T47D (cell line): ENCODE results near the gene URI1.

Source experiments
- DNase-seq, 2 experiments: peaks; one replicate each; pipeline versions ENCODE4 v3.0.0 to v3.0.0-alpha.2; 2011 to 2012; ENCODE audit warnings: low read depth in 1 of 2, low spot score in 1 of 2
- JUND ChIP-seq: IDR thresholded peaks from 2 replicates; pipeline ENCODE4 v1.6.1; 2012; ENCODE audit warnings: low read depth
- in situ Hi-C: cut with HindIII; loops from 2 replicates; pipeline ENCODE4 v1.10.0; 2016; ENCODE audit warnings: low sequenced_read_pairs, low pct_unique_long_range_greater_than_20kb

The URI1 gene

GRCh38 chr19:30061223-30062064 is 119.4 kb downstream of the URI1 start:
- no peak for DNase-seq
- TF ChIP-seq JUND, result no peak
- in situ Hi-C loops, result no loop called here

GRCh38 chr19:30062065-30062906 is 120.2 kb downstream of the URI1 start:
- in situ Hi-C loops, result no loop called here
- TF ChIP-seq JUND, result no peak
- no peak for DNase-seq

- in situ Hi-C loops, result no loop called here
- no peak for TF ChIP-seq JUND
- DNase-seq, result no peak
Measured at GRCh38 chr19:30062907-30063649, 121.0 kb downstream of the URI1 start.

- in situ Hi-C loops, result no loop called here
- DNase-seq, result no peak
- no peak for TF ChIP-seq JUND
Measured at GRCh38 chr19:30063650-30064347, 121.8 kb downstream of the URI1 start.

- no peak for DNase-seq
- no peak for TF ChIP-seq JUND
- in situ Hi-C loops, result no loop called here
Measured at GRCh38 chr19:30064348-30064699, 122.3 kb downstream of the URI1 start.

GRCh38 chr19:30064771-30065494 is 122.9 kb downstream of the URI1 start:
- in situ Hi-C loops, result no loop called here
- TF ChIP-seq JUND, result no peak

GRCh38 chr19:30065680-30066606 is 123.9 kb downstream of the URI1 start:
- in situ Hi-C loops, result no loop called here
- TF ChIP-seq JUND, result no peak
- DNase-seq, result no peak

More at GRCh38 chr19:30064771-30065494, 122.9 kb downstream of the URI1 start:
- no peak for DNase-seq
